ENCODE results near the gene ADORA2A.

The ADORA2A gene

DNA sequence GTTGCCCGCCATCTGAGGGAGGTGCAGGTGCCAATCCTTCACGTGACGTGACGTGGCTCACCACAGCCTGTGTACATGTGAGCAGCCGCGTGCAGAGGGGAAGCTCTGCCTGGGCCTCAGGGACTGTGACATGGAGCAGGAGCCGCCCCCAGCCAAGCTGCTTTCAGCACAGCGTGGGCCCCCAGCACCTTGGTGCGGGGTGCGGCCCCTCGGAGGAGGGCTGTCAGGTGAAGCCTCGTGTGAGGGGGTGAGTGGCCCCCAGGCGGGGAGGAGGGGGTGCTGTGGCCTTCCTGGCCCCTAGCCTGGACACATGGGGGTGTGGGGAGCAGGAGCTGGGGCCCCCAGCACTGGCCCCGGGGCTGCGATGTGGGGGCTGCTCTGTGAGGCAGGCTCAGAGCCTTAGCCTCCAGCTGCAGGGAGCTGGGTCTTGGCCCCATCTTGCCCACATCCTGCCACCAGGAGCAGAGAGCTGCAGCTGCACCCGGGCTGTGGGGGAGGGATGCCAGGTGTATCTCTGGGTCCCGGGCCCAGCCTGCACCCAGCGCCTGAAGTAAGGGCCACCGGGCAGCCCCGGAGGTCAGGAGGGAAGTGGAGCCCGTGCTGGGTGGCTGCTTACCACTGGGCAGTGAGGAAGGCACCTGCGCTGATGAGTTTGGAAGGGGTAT, at the start of gene ADORA2A:
Gene ADORA2A (plus strand): TSS at position 100 of the 665 bp plus-strand sequence. CDS start 5,806 bp downstream, outside the sequence.
- peak within 1 kb of the TSS; percentile 68 for H3K4me3 ChIP-seq (ENCODE audit: low read depth, low read length)
- TF ChIP-seq, protein P1, sequence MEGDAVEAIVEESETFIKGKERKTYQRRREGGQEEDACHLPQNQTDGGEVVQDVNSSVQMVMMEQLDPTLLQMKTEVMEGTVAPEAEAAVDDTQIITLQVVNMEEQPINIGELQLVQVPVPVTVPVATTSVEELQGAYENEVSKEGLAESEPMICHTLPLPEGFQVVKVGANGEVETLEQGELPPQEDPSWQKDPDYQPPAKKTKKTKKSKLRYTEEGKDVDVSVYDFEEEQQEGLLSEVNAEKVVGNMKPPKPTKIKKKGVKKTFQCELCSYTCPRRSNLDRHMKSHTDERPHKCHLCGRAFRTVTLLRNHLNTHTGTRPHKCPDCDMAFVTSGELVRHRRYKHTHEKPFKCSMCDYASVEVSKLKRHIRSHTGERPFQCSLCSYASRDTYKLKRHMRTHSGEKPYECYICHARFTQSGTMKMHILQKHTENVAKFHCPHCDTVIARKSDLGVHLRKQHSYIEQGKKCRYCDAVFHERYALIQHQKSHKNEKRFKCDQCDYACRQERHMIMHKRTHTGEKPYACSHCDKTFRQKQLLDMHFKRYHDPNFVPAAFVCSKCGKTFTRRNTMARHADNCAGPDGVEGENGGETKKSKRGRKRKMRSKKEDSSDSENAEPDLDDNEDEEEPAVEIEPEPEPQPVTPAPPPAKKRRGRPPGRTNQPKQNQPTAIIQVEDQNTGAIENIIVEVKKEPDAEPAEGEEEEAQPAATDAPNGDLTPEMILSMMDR (IDR thresholded peaks at IDR 0.05; ENCODE audit: borderline replicate concordance, insufficient read depth, low read depth, low read length), result no peak

DNA sequence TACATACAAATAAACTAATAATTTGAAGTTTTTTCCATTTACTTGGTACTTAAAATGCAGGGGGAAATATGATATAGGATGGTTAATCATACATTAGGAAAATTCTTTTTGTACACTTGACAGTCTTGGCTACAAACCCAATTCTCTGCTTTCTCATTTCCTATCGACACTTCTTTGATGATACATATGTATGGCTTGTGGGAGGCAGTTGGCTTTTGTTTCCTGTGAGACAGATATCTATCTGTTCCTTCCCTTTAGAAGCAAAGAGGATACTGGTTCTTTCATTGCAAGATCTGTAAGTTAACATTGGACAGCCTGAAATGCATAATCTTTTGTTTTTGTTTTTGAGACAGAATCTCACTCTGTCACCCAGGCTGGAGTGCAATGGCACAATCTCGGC, 47.9 kb upstream of the ADORA2A start:
- TF ChIP-seq, protein P1 (IDR thresholded peaks at IDR 0.05; ENCODE audit: borderline replicate concordance, insufficient read depth, low read depth, low read length), result no peak
- no peak overlapping the region for H3K4me3 ChIP-seq (ENCODE audit: low read depth, low read length)

DNA sequence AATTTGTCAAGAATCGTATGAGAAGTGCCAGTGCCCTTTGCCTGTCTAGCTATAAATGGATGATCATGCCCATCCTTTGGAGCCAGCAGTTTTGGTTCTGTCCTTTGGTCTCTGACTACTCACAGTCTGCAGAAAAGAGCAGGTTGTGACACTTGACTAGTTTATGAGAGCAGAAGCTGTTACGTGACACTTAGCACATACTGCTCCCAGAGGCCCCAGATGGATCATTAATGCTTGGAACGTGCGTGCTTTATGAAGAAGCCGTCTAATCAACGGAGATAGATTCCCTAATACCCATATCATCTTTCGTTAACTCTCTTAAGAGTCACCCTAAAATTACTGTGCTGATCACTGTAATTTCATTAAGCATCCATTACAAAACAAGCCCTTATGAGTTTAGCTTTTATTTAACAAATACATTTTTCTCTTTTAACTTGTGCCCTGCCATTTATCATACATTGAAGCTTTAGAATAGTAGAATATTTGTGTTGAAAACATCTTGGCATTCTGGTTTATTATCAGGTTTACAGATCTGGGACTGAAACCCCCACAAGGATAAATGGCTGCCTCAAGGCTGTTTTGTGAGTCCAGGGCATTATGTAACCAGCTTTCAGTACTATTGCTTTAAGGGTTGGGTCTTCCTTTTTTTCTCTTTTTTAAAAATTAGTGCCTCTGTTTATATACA, 47.0 kb upstream of the ADORA2A start:
- no peak overlapping the region for H3K4me3 ChIP-seq (ENCODE audit: low read depth, low read length)
- TF ChIP-seq, protein P1 (IDR thresholded peaks at IDR 0.05; ENCODE audit: borderline replicate concordance, insufficient read depth, low read depth, low read length), result no peak

DNA sequence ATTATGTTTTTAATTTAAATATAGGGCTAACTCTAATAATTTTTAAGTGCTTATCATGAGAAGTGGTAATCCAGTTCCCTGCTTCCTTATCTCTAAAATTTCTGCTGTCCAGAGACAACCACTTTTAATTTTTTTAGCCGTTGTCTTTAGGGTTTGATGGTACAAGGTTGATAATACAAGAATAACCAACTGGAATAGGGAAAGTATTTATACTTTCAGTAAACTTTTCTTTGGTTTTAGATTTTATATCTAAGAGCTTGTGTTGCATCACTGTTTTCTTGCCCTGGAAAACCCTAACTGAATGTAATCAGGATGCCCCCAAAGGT, 46.5 kb upstream of the ADORA2A start:
- TF ChIP-seq, protein P1 (IDR thresholded peaks at IDR 0.05; ENCODE audit: borderline replicate concordance, insufficient read depth, low read depth, low read length), result no peak

DNA sequence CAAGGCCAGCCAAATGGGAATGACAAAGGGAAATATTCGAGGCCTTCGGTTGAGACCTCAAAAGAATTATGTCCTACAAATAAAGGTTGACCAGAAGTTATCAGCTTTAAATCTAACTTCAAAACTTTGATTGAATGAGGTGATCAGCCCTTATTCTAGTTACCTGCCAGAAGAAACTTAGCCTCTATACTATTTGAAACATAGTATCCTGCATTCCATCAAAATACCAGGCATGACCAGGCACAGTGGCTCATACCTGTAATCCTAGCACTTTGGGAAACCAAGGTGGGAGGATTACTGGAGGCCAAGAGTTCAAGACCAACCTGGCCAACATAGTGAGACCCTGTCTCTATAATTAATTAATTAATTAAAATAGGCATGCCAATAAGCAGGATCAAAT, 44.3 kb upstream of the ADORA2A start:
- H3K4me3 ChIP-seq (ENCODE audit: low read depth, low read length), result no peak overlapping the region
- TF ChIP-seq, protein P1 (IDR thresholded peaks at IDR 0.05; ENCODE audit: borderline replicate concordance, insufficient read depth, low read depth, low read length), result no peak

More for the DNA sequence above, 46.5 kb upstream of the ADORA2A start:
- no peak overlapping the region for H3K4me3 ChIP-seq (ENCODE audit: low read depth, low read length)

DNA sequence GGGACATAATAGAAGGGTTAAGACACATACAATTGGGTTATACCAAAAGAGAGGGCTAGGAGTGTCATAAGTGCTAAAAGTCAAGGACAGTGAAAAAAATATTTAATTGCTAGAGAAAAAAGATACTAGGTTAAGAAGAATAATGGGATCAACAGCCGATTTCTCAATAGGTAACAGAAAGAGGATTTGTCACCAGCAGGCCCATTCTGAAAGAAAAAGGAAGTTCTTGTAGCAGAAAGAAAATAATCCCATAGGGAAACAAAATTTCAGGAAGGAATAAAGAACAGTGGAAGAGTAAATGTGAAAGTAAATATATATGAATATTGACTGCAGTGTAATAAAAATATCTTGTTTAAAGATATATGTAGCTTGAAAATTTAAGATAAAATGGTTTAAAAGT, 43.3 kb upstream of the ADORA2A start:
- no peak overlapping the region for H3K4me3 ChIP-seq (ENCODE audit: low read depth, low read length)
- TF ChIP-seq, protein P1 (IDR thresholded peaks at IDR 0.05; ENCODE audit: borderline replicate concordance, insufficient read depth, low read depth, low read length), result no peak

DNA sequence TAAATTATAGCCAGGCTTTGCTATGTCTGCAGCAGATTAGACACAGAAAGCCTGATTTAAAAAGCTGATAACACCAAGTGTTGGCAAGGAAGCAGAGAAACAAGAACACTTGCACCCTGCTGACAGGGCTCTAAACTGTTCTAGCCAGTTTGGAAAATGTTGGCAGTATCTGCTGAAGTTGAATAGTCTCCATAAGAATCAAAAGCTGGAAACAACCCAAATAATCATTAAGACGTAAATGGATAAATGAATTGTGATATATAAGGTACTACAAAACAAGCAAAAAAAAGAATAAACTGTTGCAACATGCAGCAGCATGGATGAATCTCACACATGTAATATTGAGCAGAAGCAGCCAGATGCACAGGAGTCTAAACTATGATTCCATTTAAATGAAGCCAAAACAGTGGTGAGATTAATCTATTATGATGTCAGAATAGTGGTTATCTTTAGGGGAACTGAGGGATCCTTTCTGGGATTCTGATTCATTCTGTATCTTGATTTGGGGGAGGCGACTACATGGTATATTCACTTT, 40.4 kb upstream of the ADORA2A start:
- no peak overlapping the region for H3K4me3 ChIP-seq (ENCODE audit: low read depth, low read length)
- TF ChIP-seq, protein P1 (IDR thresholded peaks at IDR 0.05; ENCODE audit: borderline replicate concordance, insufficient read depth, low read depth, low read length), result no peak

Measured in GM12875 (cell line).